ENCODE measurements around the gene PHEX. TPM values are rescaled to one million over a fixed set of nuclear protein-coding genes. Genes with fewer than 3 reads are reported as not detected.

Gene PHEX
- total RNA-seq (1 to 10 TPM in 1 of 2 donors, under 1 TPM in 1; 0.55 to 1.2 TPM), polyA plus RNA-seq (ENCODE audit: insufficient read length in 2 of 2) (under 1 TPM; 0.62 to 0.92 TPM)
- long read RNA-seq, donor 1: 0 reads
- long read RNA-seq, donor 2: 0 reads
- long read RNA-seq, donor 3: 0 reads
- long read RNA-seq, donor 4, full-length matches to known transcripts: 2 of 2 reads
- long read RNA-seq, donor 4, partial matches to known transcripts: 0 of 2 reads
- long read RNA-seq, donor 4, other reads (novel, unspliced or antisense): 0 of 2 reads

DNA sequence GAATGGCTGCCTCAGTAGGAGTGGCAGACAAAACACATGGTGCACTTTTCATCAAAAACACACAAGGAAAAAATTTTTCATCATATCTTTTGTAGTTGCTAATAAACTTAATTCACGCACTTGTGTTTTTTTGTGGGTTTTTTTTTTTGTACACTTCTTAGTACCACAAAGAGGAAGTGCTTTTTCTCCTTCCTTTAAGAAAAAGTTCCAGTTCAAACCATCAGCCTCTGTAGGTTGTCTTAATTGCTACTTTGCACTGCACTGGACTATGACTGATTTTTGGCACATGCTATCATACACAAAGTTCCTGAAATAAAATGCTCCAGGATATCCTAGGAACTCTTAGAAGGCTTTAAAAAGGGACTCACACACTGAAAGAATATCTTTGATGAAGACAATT is at the start of gene PHEX:
TSS of gene PHEX (plus strand) at position 242 of the 400 bp plus-strand sequence. CDS start 681 bp downstream, outside the sequence.
- Histone ChIP-seq H3K9me3 (ENCODE audit: control insufficient read depth, insufficient read depth, low read length) (no peaks in the 10 kb centered on the region), H3K4me3 (ENCODE audit: low read depth, low read length) (no peak within 1 kb of the TSS), H3K27ac (ENCODE audit: low read depth, low read length) (no peak within 1 kb of the TSS), H3K4me1 (ENCODE audit: control insufficient read depth, insufficient read depth, low read length) (no peaks in the 10 kb centered on the region), H3K36me3 (ENCODE audit: control insufficient read depth, insufficient read depth, low read length) (no peaks in the 10 kb centered on the region), H3K27me3 (ENCODE audit: control insufficient read depth, insufficient read depth, low read length) (no peaks in the 10 kb centered on the region)
- no peak for DNase-seq (ENCODE audit: low read depth in 4 of 6, low spot score in 6 of 6)
- no CpG with 5 or more reads among the region's 1 CpG for WGBS (ENCODE audit: insufficient coverage)

DNA sequence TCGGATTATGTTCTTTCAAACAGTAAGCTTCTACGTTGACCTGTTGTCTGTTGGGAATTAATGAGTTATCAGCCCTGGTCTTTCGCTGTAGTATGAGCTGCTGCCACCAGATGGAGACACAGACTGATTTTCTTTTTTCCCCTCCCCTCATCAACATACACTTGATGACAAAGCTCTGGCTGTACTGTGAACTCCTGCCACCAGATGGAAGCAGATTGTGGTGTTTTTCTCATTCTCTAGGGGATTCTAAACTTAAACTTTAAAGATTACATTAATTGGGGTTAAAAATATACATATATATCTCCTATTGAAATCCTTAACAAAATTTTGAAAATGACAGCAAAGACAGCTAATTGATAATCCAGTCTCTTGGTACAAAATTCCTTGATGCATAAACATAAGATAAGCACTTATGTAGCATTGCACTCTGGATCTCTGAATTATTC is 46.8 kb upstream of the PHEX start:
- Histone ChIP-seq H3K4me1 (ENCODE audit: control insufficient read depth, insufficient read depth, low read length) (no peaks in the 10 kb centered on the region), H3K4me3 (ENCODE audit: low read depth, low read length) (no peak overlapping the region), H3K36me3 (ENCODE audit: control insufficient read depth, insufficient read depth, low read length) (peaks cover 9% of the 10 kb centered on the region), H3K27me3 (ENCODE audit: control insufficient read depth, insufficient read depth, low read length) (peaks cover 2% of the 10 kb centered on the region), H3K27ac (ENCODE audit: low read depth, low read length) (no peak overlapping the region), H3K9me3 (ENCODE audit: control insufficient read depth, insufficient read depth, low read length) (no peaks in the 10 kb centered on the region)
- WGBS (ENCODE audit: insufficient coverage): no CpG with 5 or more reads among the region's 3 CpGs
- peak; percentile 28 to 91 (median 60) for DNase-seq (ENCODE audit: low read depth in 4 of 6, low spot score in 6 of 6)

DNA sequence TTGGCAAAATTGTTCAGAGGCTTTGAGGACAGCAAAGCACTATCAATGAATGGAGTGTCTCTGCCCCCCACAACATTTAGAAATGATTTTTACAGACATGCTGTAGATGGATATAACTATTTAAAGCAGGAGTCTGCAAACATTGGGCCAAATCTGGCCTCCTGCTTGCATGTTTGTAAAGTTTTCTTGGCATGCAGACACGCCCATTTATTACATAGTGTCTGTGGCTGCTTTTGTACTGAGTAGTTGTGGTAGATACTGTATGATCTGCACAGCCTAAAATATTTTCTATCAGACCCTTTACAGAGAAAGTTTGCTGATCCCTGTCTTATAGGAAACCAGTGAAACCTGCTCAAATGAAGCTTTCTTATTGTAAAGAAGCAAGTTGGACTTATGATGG is 45.5 kb upstream of the PHEX start:
- no peaks in the 10 kb centered on the region for H3K4me1 ChIP-seq (ENCODE audit: control insufficient read depth, insufficient read depth, low read length)
- peaks cover 9% of the 10 kb centered on the region for H3K36me3 ChIP-seq (ENCODE audit: control insufficient read depth, insufficient read depth, low read length)
- H3K4me3 ChIP-seq (ENCODE audit: low read depth, low read length): no peak overlapping the region
- no CpG with 5 or more reads among the region's 1 CpG for WGBS (ENCODE audit: insufficient coverage)
- H3K27me3 ChIP-seq (ENCODE audit: control insufficient read depth, insufficient read depth, low read length): peaks cover 4% of the 10 kb centered on the region
- H3K9me3 ChIP-seq (ENCODE audit: control insufficient read depth, insufficient read depth, low read length): no peaks in the 10 kb centered on the region
- no peak for DNase-seq (ENCODE audit: low read depth in 4 of 6, low spot score in 6 of 6)
- no peak overlapping the region for H3K27ac ChIP-seq (ENCODE audit: low read depth, low read length)

DNA sequence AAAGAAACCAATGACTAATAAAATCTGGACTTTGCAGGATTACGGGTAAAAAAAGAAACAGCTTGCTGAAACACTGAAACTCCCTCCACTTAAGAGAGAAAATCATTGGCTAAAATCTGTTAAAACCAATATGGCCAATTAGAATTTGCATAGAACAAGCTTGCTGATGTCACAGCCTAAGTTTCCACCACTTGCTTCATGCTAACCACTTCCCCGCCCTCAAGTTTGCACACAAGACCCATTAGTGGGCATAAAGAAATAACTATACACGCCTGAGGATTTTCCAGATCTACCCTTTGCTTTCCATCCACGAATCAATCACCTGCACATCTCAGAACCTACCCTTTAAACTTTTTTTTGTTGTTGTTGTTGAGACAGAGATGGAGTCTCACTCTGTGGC is 42.7 kb upstream of the PHEX start:
- Histone ChIP-seq H3K27me3 (ENCODE audit: control insufficient read depth, insufficient read depth, low read length) (peaks cover 4% of the 10 kb centered on the region), H3K4me1 (ENCODE audit: control insufficient read depth, insufficient read depth, low read length) (no peaks in the 10 kb centered on the region), H3K27ac (ENCODE audit: low read depth, low read length) (no peak overlapping the region), H3K36me3 (ENCODE audit: control insufficient read depth, insufficient read depth, low read length) (peaks cover 17% of the 10 kb centered on the region), H3K9me3 (ENCODE audit: control insufficient read depth, insufficient read depth, low read length) (no peaks in the 10 kb centered on the region), H3K4me3 (ENCODE audit: low read depth, low read length) (no peak overlapping the region)
- DNase-seq (ENCODE audit: low read depth in 4 of 6, low spot score in 6 of 6): no peak
- 78% methylated on average over 2 of the region's 4 CpGs for WGBS (ENCODE audit: insufficient coverage)

DNA sequence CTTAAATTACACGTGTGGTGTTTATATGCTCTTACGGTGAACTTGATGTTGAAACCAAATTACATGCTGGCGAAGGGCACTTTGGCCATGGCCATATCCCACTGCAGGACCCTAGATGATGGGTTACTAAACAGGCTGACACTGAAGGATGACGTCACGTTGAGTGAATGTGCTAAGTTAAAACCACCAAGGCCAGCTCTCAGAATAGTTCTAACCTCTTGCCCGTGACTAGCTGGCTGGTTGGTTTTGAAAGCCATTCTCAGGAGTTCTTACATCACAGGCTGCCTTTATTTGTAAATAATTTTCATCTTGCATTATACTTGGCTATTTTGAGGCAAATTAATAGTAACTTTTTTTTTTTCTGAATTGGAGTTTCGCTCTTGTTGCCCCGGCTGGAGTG is 41.3 kb upstream of the PHEX start:
- H3K4me1 ChIP-seq (ENCODE audit: control insufficient read depth, insufficient read depth, low read length): no peaks in the 10 kb centered on the region
- peaks cover 17% of the 10 kb centered on the region for H3K36me3 ChIP-seq (ENCODE audit: control insufficient read depth, insufficient read depth, low read length)
- H3K9me3 ChIP-seq (ENCODE audit: control insufficient read depth, insufficient read depth, low read length): no peaks in the 10 kb centered on the region
- peaks cover 4% of the 10 kb centered on the region for H3K27me3 ChIP-seq (ENCODE audit: control insufficient read depth, insufficient read depth, low read length)
- no peak for DNase-seq (ENCODE audit: low read depth in 4 of 6, low spot score in 6 of 6)
- H3K4me3 ChIP-seq (ENCODE audit: low read depth, low read length): no peak overlapping the region
- 87% methylated on average over 3 of the region's 8 CpGs for WGBS (ENCODE audit: insufficient coverage)
- no peak overlapping the region for H3K27ac ChIP-seq (ENCODE audit: low read depth, low read length)

DNA sequence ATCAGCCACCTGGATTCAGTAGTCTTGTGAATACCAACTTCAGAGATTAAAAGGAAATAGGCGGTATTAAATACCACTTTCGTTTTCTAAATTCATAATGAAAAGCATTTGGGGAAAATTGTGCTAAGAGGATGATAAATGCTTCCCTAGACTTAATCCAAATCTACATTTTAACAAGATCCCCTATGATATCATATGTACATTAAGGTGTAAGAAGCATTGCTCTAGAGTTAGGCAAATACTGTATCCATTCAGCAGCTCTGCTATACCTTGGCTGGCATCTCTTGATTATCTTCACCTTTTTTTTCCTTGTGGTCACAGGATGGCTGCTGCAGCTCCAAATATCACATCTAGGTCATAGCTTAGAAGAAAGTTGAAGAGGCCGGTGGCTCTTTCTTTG is 40.6 kb upstream of the PHEX start:
- Histone ChIP-seq H3K4me3 (ENCODE audit: low read depth, low read length) (no peak overlapping the region), H3K27me3 (ENCODE audit: control insufficient read depth, insufficient read depth, low read length) (peaks cover 4% of the 10 kb centered on the region), H3K36me3 (ENCODE audit: control insufficient read depth, insufficient read depth, low read length) (peaks cover 17% of the 10 kb centered on the region), H3K9me3 (ENCODE audit: control insufficient read depth, insufficient read depth, low read length) (no peaks in the 10 kb centered on the region), H3K4me1 (ENCODE audit: control insufficient read depth, insufficient read depth, low read length) (no peaks in the 10 kb centered on the region), H3K27ac (ENCODE audit: low read depth, low read length) (no peak overlapping the region)
- WGBS (ENCODE audit: insufficient coverage): no CpG with 5 or more reads among the region's 3 CpGs
- no peak for DNase-seq (ENCODE audit: low read depth in 4 of 6, low spot score in 6 of 6)

DNA sequence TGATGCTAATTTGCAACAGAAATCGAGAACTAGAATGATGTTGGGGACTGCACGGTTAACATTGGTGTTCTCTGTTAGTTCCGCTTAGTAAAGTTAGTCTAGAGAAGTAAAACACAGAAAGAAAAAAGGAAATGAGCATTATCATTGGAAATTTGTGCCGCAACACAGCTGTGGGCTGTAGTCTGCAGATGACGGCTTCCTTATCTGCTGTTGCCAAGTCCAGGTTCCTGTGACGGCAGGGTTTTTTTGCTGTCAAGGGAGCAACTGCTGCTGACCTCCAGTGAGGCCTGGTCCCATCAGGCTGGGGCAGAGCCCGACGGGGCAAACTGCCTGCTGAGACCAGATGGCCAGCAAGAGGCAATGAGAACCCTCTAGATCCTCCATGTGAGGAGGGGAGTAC is 38.9 kb upstream of the PHEX start:
- no peak for DNase-seq (ENCODE audit: low read depth in 4 of 6, low spot score in 6 of 6)
- no peaks in the 10 kb centered on the region for H3K9me3 ChIP-seq (ENCODE audit: control insufficient read depth, insufficient read depth, low read length)
- no peak overlapping the region for H3K27ac ChIP-seq (ENCODE audit: low read depth, low read length)
- no peaks in the 10 kb centered on the region for H3K4me1 ChIP-seq (ENCODE audit: control insufficient read depth, insufficient read depth, low read length)
- peaks cover 15% of the 10 kb centered on the region for H3K36me3 ChIP-seq (ENCODE audit: control insufficient read depth, insufficient read depth, low read length)
- no peak overlapping the region for H3K4me3 ChIP-seq (ENCODE audit: low read depth, low read length)
- 84% methylated on average over 6 of the region's 8 CpGs for WGBS (ENCODE audit: insufficient coverage)
- H3K27me3 ChIP-seq (ENCODE audit: control insufficient read depth, insufficient read depth, low read length): peaks cover 4% of the 10 kb centered on the region

DNA sequence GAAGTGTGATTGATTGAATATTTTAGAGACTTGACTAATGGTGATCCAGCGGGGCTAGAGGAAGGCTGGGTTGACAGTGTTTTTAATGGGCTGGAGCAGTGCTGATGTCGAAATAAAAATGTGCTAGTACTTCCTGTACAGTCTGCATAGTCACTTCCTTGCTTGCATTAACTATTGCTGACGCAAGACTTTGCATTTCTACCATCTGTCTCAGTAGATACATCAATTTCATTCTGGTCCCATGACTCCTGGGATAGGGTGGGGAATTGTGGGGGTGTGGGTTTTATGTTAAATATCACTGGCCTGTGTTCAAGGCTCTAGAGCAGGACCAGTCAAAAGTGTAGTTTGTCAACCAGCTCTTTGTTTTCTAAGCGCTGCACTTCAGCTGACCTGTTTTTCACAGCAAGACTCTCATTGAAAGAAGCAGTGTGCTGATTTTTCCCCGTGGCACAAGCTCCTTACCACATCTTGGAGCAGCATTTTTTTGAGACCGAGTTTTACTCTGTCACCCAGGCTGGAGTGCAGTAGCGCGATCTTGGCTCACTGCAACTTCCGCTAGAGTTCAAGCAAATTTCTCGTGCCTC is 35.2 kb upstream of the PHEX start:
- peak in 2 of 6 donors; percentile 26 to 59 for DNase-seq (ENCODE audit: low read depth in 4 of 6, low spot score in 6 of 6)
- Histone ChIP-seq H3K27ac (ENCODE audit: low read depth, low read length) (peak overlapping the region; percentile 29), H3K27me3 (ENCODE audit: control insufficient read depth, insufficient read depth, low read length) (no peaks in the 10 kb centered on the region), H3K4me1 (ENCODE audit: control insufficient read depth, insufficient read depth, low read length) (no peaks in the 10 kb centered on the region), H3K4me3 (ENCODE audit: low read depth, low read length) (no peak overlapping the region), H3K9me3 (ENCODE audit: control insufficient read depth, insufficient read depth, low read length) (peaks cover 2% of the 10 kb centered on the region), H3K36me3 (ENCODE audit: control insufficient read depth, insufficient read depth, low read length) (peaks cover 8% of the 10 kb centered on the region)
- 50% methylated on average over 8 of the region's 10 CpGs for WGBS (ENCODE audit: insufficient coverage)

DNA sequence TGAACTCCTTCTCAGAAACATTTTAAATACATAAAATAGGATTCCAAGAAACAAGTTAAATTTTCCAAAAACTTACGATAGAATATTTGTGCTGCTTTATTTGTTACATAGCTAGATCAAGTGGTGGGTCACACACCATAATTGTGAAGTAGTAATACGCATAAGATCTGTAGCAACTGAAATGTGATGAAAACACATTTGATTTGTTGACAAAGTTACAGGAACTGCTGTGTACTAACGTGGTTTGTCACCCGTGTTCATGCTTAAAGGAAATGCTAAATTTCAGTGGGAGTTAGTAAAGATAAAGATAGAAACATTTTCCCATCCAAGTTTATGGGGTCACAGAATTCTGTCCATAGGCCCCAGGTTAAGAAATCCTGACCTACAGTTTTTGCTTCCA is 34.1 kb upstream of the PHEX start:
- Histone ChIP-seq H3K9me3 (ENCODE audit: control insufficient read depth, insufficient read depth, low read length) (peaks cover 2% of the 10 kb centered on the region), H3K27me3 (ENCODE audit: control insufficient read depth, insufficient read depth, low read length) (no peaks in the 10 kb centered on the region), H3K4me1 (ENCODE audit: control insufficient read depth, insufficient read depth, low read length) (no peaks in the 10 kb centered on the region), H3K36me3 (ENCODE audit: control insufficient read depth, insufficient read depth, low read length) (peaks cover 8% of the 10 kb centered on the region), H3K27ac (ENCODE audit: low read depth, low read length) (no peak overlapping the region), H3K4me3 (ENCODE audit: low read depth, low read length) (no peak overlapping the region)
- DNase-seq (ENCODE audit: low read depth in 4 of 6, low spot score in 6 of 6): no peak
- WGBS (ENCODE audit: insufficient coverage): 80% methylated on average over 3 of the region's 4 CpGs

DNA sequence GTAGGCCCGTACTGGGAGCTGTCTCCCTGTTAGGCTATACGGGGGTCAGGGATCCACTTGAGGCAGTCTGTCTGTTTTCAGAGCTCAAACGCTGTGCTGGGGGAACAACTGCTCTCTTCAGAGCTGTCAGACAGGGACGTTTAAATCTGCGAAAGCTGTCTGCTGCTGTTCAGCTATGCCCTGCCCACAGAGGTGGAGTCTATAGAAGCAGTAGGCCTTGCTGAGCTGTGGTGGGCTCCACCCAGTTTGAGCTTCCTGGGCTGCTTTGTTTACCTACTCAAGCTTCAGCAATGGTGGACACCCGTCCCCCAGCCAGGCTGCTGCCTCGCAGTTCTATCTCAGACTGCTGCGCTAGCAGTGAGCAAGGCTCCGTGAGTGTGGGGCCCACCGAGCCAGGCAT is 27.3 kb upstream of the PHEX start:
- Histone ChIP-seq H3K27me3 (ENCODE audit: control insufficient read depth, insufficient read depth, low read length) (no peaks in the 10 kb centered on the region), H3K4me1 (ENCODE audit: control insufficient read depth, insufficient read depth, low read length) (no peaks in the 10 kb centered on the region), H3K4me3 (ENCODE audit: low read depth, low read length) (no peak overlapping the region), H3K36me3 (ENCODE audit: control insufficient read depth, insufficient read depth, low read length) (no peaks in the 10 kb centered on the region), H3K9me3 (ENCODE audit: control insufficient read depth, insufficient read depth, low read length) (peaks cover 6% of the 10 kb centered on the region), H3K27ac (ENCODE audit: low read depth, low read length) (no peak overlapping the region)
- WGBS (ENCODE audit: insufficient coverage): 79% methylated on average over 10 of the region's 10 CpGs
- no peak for DNase-seq (ENCODE audit: low read depth in 4 of 6, low spot score in 6 of 6)

All from spinal cord (tissue), 10 donors.